ENCODE data around the gene MCL1. TPM values are rescaled to one million over a fixed set of nuclear protein-coding genes. Genes with fewer than 3 reads are reported as not detected.
"Not testable (repeated sequence)": the region's sequence is repeated elsewhere in the genome, so short reads cannot be mapped to it uniquely, and the experiment has no call there.

Gene MCL1
- total RNA-seq, 3 donors from 2014 or later: 228 to 237 (median 236) TPM

GRCh38 chr1:150567717-150568593, 11.5 kb downstream of the MCL1 start:
- Mint-ChIP-seq H3K36me3 (ENCODE audit: insufficient read depth) (peaks cover 19% of the 10 kb centered on the region), H3K4me1 (ENCODE audit: low read depth) (peaks cover 91% of the 10 kb centered on the region), H3K4me3 (peak overlapping the region; percentile 79), H3K27me3 (ENCODE audit: low read depth) (no peaks in the 10 kb centered on the region), H3K9me3 (no peaks in the 10 kb centered on the region)
- ATAC-seq (peak; percentile 41 to 50), DNase-seq (no peak)

- peak; percentile 35 for DNase-seq
- peak; percentile 48 to 49 for ATAC-seq
- Mint-ChIP-seq H3K4me3 (peak overlapping the region; percentile 79), H3K36me3 (ENCODE audit: insufficient read depth) (peaks cover 13% of the 10 kb centered on the region), H3K9me3 (no peaks in the 10 kb centered on the region), H3K4me1 (ENCODE audit: low read depth) (peaks cover 93% of the 10 kb centered on the region), H3K27me3 (ENCODE audit: low read depth) (no peaks in the 10 kb centered on the region)
Measured at GRCh38 chr1:150567341-150567716, 12.1 kb downstream of the MCL1 start.

DNA sequence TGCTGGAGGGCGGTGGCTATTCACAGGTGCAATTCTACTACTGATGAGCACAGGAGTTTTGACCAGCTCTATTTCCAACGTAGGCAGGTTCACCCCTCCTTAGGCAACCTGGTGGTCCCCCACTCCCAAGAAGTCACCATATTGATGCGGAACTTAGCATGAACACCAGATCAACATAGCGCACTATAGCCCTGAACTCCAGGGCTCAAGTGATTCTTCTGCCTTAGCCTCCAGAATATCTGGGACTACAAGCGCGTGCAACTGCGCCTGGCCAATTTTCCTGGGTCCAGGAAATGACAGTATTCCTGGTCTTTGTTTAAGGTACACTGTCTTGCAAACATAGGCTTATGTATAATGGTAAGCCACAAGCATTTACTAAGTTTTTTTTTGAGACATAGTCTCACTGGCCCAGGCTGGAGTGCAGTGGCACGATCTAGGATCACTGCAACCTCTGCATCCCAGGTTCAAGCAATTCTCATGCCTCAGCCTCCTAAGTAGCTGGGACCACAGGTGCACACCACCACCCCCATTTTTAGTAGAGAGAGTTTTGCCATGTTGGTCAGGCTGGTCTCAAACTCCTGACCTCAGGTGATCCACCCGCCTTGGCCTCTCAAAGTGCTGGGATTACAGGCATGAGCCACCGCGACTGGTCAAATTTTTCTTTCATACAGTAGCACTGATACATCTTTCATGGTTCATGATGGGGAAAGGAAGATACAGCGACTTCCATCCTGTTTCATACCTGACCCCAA, 12.6 kb downstream of the MCL1 start:
- no peak for ATAC-seq
- no peaks in the 10 kb centered on the region for H3K9me3 Mint-ChIP-seq
- peak overlapping the region; percentile 79 for H3K4me3 Mint-ChIP-seq
- peaks cover 90% of the 10 kb centered on the region for H3K4me1 Mint-ChIP-seq (ENCODE audit: low read depth)
- H3K27me3 Mint-ChIP-seq (ENCODE audit: low read depth): no peaks in the 10 kb centered on the region
- H3K36me3 Mint-ChIP-seq (ENCODE audit: insufficient read depth): peaks cover 13% of the 10 kb centered on the region
- no peak for DNase-seq

- not testable (repeated sequence) for H3K9me3 Mint-ChIP-seq; DNase-seq; H3K27me3 Mint-ChIP-seq (ENCODE audit: low read depth); ATAC-seq
- H3K36me3 Mint-ChIP-seq (ENCODE audit: insufficient read depth): peaks cover 10% of the 10 kb centered on the region
- H3K4me1 Mint-ChIP-seq (ENCODE audit: low read depth): peaks cover 89% of the 10 kb centered on the region
- peak overlapping the region; percentile 21 for H3K4me3 Mint-ChIP-seq
Measured at GRCh38 chr1:150565240-150565991, 14.0 kb downstream of the MCL1 start.

DNA sequence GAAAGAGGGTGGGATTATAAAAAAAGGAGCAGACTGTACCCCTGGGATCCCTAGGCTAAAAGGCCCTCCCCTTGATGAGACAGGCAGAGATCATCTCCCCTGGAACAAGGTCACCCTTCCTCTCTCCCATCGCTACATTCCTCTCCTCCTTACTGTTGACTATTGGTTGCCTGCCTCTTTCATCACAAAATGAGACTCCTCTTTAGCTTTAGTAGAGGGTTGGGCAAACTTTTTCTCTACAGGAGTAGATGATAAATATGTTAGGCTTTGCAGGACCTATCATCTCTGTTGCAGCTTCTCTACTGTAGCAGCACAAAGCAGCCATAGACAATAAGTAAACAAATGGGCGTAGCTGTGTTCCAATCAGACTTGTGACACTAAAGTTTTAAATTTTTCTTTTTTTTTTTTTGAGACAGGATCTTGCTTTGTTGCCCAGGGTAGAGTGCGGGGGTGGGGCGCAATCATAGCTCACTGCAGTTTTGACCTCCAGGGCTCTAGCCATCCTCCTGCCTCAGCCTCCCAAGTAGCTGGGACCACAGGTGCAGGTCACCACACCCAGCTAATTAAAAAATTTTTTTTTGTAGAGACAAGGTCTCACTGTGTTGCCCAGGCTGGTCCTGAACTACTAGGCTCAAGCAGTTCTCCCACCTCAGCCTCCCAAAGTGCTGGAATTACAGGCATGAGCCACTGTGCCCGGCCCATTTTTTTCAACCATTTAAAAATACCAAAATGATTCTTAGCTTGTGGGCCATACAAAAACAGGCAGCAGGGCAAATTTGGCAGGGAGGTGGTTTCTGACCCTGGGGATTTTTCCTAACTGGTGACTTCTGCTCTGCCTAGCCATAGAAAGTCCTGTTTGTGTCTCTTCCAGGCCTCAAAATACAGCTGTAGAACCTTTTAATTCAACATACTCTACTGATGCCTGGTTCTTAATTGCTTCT, 15.1 kb downstream of the MCL1 start:
- DNase-seq (no peak), ATAC-seq (no peak)
- H3K9me3 Mint-ChIP-seq: no peaks in the 10 kb centered on the region
- peaks cover 3% of the 10 kb centered on the region for H3K36me3 Mint-ChIP-seq (ENCODE audit: insufficient read depth)
- H3K27me3 Mint-ChIP-seq (ENCODE audit: low read depth): no peaks in the 10 kb centered on the region
- H3K4me3 Mint-ChIP-seq: peak overlapping the region; percentile 96
- peaks cover 84% of the 10 kb centered on the region for H3K4me1 Mint-ChIP-seq (ENCODE audit: low read depth)

- Mint-ChIP-seq H3K27me3 (ENCODE audit: low read depth) (no peaks in the 10 kb centered on the region), H3K4me1 (ENCODE audit: low read depth) (peaks cover 76% of the 10 kb centered on the region)
Measured at GRCh38 chr1:150563340-150564038, 15.9 kb downstream of the MCL1 start.

DNA sequence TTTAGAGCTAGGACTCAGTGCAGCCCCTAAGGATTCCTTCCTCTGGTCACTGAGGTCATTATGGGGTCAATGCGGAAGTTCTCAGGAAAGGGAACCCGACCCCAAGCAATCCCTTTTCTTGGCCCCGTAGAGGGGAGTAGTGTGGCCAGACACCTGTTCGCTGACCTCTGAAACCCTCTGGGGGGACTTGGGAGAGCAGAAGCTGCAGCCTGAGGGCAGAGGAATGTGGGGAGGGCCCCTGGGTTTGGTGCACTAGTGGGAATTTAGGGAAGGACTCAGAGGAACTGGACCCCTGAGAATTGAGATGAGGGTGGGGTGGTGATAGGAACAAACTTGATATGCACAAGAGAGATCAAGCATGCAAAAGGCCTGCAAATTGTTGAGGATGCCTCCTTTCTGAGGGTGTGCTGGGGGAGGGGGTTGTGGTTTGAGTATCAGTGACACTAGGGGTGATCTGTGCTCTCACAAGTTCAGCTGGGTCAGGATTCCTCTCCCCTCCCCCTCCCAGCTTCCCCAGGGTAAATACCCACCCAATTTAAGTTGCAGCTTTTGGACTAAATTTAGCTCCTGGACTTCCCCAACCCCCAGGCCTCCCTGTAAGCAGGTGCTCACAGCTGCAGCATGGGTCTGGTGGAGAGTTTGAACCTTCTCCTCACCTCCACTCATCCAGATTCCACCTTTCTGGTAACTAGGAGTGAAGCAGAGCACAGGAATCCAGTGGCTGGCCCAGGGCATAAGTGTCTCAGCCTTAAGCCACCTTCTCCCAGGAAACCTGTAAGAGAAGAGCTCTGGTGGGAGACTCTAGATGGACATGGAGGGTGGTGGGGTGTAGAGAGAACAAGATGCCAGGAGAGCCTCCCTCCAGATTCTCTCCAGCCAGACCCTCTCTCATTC, 16.7 kb downstream of the MCL1 start:
- H3K9me3 Mint-ChIP-seq: no peaks in the 10 kb centered on the region
- no peaks in the 10 kb centered on the region for H3K27me3 Mint-ChIP-seq (ENCODE audit: low read depth)
- DNase-seq (peak; percentile 64), ATAC-seq (peak; percentile 16 to 23)
- peaks cover 68% of the 10 kb centered on the region for H3K4me1 Mint-ChIP-seq (ENCODE audit: low read depth)
- H3K36me3 Mint-ChIP-seq (ENCODE audit: insufficient read depth): peaks cover 3% of the 10 kb centered on the region
- peak overlapping the region; percentile 96 for H3K4me3 Mint-ChIP-seq

More at GRCh38 chr1:150563340-150564038, 15.9 kb downstream of the MCL1 start:
- Mint-ChIP-seq H3K4me3 (peak overlapping the region; percentile 96), H3K36me3 (ENCODE audit: insufficient read depth) (peaks cover 3% of the 10 kb centered on the region), H3K9me3 (no peaks in the 10 kb centered on the region)
- no peak for DNase-seq
- ATAC-seq: peak; percentile 39

- Mint-ChIP-seq H3K27me3 (ENCODE audit: low read depth) (no peaks in the 10 kb centered on the region), H3K9me3 (no peaks in the 10 kb centered on the region), H3K36me3 (ENCODE audit: insufficient read depth) (no peaks in the 10 kb centered on the region), H3K4me1 (ENCODE audit: low read depth) (peaks cover 61% of the 10 kb centered on the region), H3K4me3 (peak overlapping the region; percentile 96)
- ATAC-seq (peak; percentile 54 to 55), DNase-seq (peak; percentile 88)
Measured at GRCh38 chr1:150561974-150562445, 17.4 kb downstream of the MCL1 start.

GRCh38 chr1:150561254-150561973, 18.0 kb downstream of the MCL1 start:
- DNase-seq: peak; percentile 41
- Mint-ChIP-seq H3K4me1 (ENCODE audit: low read depth) (peaks cover 55% of the 10 kb centered on the region), H3K9me3 (no peaks in the 10 kb centered on the region), H3K27me3 (ENCODE audit: low read depth) (no peaks in the 10 kb centered on the region), H3K4me3 (peak overlapping the region; percentile 96), H3K36me3 (ENCODE audit: insufficient read depth) (no peaks in the 10 kb centered on the region)
- peak; percentile 31 to 36 for ATAC-seq

DNA sequence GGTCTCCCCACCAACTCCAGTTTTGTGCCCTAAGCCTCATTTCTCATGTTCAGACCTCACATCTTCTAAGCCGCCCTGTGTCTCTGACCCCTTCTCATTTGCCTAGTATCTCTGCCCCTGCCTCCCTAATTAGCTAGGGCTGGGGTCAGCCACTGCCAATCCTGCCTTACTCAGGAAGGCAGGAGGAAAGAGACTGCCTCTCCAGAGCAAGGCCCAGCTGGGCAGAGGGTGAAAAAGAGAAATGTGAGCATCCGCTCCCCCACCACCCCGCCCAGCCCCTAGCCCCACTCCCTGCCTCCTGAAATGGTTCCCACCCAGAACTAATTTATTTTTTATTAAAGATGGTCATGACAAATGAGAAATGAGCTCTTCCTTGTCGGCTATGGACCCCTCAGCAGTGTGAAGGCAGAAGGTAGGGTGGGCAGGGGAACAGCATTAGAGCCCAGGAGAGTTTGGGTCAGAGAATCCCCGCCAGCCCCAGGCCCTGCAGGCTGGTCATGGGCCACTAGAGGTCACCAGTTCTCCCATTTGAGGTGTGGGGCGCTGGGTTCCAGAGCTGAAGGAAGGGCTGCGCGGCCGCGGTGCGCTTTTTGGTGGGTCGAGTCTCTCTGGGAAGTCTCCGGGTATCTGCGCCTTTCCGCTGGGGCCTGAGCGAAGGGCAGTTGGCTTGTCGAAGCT, 18.7 kb downstream of the MCL1 start:
- Mint-ChIP-seq H3K36me3 (ENCODE audit: insufficient read depth) (peaks cover under 1% of the 10 kb centered on the region), H3K4me3 (peak overlapping the region; percentile 96), H3K4me1 (ENCODE audit: low read depth) (peaks cover 48% of the 10 kb centered on the region), H3K9me3 (no peaks in the 10 kb centered on the region), H3K27me3 (ENCODE audit: low read depth) (no peaks in the 10 kb centered on the region)
- peak; percentile 52 to 53 for ATAC-seq
- peak; percentile 78 for DNase-seq

- peaks cover 45% of the 10 kb centered on the region for H3K4me1 Mint-ChIP-seq (ENCODE audit: low read depth)
- no peak for ATAC-seq
- DNase-seq: peak; percentile 72
- no peaks in the 10 kb centered on the region for H3K27me3 Mint-ChIP-seq (ENCODE audit: low read depth)
- no peaks in the 10 kb centered on the region for H3K9me3 Mint-ChIP-seq
- peaks cover 5% of the 10 kb centered on the region for H3K36me3 Mint-ChIP-seq (ENCODE audit: insufficient read depth)
- H3K4me3 Mint-ChIP-seq: peak overlapping the region; percentile 96
Measured at GRCh38 chr1:150560011-150560438, 19.4 kb downstream of the MCL1 start.
